Measurements from ENCODE around the gene NFYC. TPM values are rescaled to one million over a fixed set of nuclear protein-coding genes. Genes with fewer than 3 reads are reported as not detected.
A peak's percentile ranks its signal among the peaks of the same experiment; 100 is the strongest.

Gene NFYC
- total RNA-seq, 1 donor from 2014 or later: 51.1 TPM

DNA sequence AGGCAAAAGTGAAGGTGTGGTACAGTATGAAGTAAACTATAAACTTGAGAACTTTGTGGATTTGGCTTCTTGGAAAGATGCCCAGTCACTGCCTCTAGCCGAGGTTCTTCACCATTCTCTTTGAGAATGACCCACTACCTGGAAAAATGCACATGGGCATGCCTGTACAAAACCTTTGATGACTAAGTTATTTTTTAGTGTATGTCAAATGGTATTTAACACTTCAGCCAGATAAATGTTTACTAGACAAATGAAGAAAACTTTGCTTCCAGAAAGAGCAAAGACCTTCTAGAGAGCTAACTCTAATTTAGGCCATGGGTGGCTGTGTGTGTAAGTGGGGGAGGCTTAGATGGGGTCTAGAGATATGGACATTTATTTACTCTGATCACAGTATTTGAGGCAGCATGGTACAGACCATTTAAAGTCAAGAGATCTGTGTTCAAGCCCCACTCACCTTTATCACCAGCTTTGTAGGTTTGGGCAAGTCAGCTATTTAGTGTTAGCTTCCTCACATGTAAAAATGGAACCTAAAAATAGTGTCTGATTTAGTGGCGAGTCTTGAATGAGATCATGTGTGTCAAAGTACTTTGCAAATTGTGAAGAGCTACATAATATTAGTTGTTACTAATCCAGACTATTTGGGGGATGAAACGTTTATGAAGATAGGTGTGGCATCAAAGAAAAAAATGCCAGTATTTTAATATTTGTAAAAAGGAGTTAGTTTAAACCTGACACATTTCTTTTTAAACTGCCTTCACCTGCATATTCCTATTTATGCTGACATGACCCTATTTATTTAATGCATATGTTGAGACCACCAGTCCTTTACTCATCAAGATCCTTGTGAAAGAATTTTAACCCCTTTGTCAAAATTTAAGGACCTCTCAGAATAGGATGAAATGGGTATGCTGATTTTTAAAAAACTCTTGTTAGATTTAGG, 20.2 kb downstream of the NFYC start:
- no peak overlapping the region for H2AFZ ChIP-seq (ENCODE audit: low read depth, low read length)
- peak overlapping the region; percentile 84 for H3K9ac ChIP-seq (ENCODE audit: low read length)
- TF ChIP-seq, protein P1, sequence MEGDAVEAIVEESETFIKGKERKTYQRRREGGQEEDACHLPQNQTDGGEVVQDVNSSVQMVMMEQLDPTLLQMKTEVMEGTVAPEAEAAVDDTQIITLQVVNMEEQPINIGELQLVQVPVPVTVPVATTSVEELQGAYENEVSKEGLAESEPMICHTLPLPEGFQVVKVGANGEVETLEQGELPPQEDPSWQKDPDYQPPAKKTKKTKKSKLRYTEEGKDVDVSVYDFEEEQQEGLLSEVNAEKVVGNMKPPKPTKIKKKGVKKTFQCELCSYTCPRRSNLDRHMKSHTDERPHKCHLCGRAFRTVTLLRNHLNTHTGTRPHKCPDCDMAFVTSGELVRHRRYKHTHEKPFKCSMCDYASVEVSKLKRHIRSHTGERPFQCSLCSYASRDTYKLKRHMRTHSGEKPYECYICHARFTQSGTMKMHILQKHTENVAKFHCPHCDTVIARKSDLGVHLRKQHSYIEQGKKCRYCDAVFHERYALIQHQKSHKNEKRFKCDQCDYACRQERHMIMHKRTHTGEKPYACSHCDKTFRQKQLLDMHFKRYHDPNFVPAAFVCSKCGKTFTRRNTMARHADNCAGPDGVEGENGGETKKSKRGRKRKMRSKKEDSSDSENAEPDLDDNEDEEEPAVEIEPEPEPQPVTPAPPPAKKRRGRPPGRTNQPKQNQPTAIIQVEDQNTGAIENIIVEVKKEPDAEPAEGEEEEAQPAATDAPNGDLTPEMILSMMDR (IDR thresholded peaks at IDR 0.05; ENCODE audit: insufficient read depth, low read depth, low read length): no peak
- no peak for TF ChIP-seq EZH2 (IDR thresholded peaks at IDR 0.05; ENCODE audit: insufficient read depth, low read length)
- H3K79me2 ChIP-seq (ENCODE audit: insufficient read depth, low read length): peaks cover 92% of the 10 kb centered on the region
- H3K4me3 Mint-ChIP-seq (ENCODE audit: unreplicated experiment): peak overlapping the region; percentile 93
- H3K4me1 ChIP-seq (ENCODE audit: insufficient read depth, low read length): peaks cover 17% of the 10 kb centered on the region
- H3K27ac Mint-ChIP-seq (ENCODE audit: unreplicated experiment): peak overlapping the region; percentile 96
- DNase-seq (ENCODE audit: low read depth): peak; percentile 85
- no peaks in the 10 kb centered on the region for H3K27me3 Mint-ChIP-seq (ENCODE audit: low read depth, unreplicated experiment)
- H3K27ac ChIP-seq (ENCODE audit: low read depth, low read length): peak overlapping the region; percentile 85
- peak overlapping the region; percentile 85 for H3K4me3 ChIP-seq (ENCODE audit: insufficient read depth, low read depth, low read length)
- H4K20me1 ChIP-seq (ENCODE audit: insufficient read depth, low read length): peaks cover 3% of the 10 kb centered on the region
- H3K4me1 Mint-ChIP-seq (ENCODE audit: low read depth, unreplicated experiment): peaks cover 32% of the 10 kb centered on the region
- no peaks in the 10 kb centered on the region for H3K9me3 Mint-ChIP-seq (ENCODE audit: unreplicated experiment)
- no peaks in the 10 kb centered on the region for H3K36me3 ChIP-seq (ENCODE audit: insufficient read depth, low read length)
- H3K36me3 Mint-ChIP-seq (ENCODE audit: low read depth, unreplicated experiment): peaks cover 6% of the 10 kb centered on the region
- H3K9me3 ChIP-seq (ENCODE audit: insufficient read depth, low read depth, low read length): no peaks in the 10 kb centered on the region
- no peaks in the 10 kb centered on the region for H3K27me3 ChIP-seq (ENCODE audit: insufficient read depth, low read length)
- H3K4me2 ChIP-seq (ENCODE audit: low read length): peak overlapping the region; percentile 88
- peak; percentile 41 for FAIRE-seq

DNA sequence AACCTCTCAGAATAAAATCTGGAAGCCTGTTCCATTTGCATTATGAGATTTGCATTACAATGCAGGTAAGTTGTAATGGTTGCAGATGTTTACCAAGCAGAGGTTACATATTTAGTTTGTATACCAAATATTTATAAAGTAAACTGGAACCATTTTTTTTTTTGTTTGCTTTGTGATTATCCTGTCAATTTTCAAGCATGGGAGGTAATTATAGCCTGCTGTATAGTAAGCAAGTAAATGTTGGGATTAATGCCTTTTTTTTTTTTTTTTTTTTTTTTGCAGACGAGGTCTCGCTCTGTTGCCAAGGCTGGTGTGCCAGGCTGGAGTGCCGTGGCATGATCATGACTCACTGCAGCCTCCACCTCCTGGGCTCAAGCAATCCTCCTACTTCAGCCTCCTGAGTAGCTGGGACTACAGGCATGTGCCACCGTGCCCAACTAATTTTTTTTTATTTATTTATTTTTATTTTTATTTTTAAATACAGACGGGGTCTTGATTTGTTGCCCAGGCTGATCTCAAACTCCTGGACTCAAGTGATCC, 21.0 kb downstream of the NFYC start:
- H3K9me3 ChIP-seq (ENCODE audit: insufficient read depth, low read depth, low read length): no peaks in the 10 kb centered on the region
- peaks cover 94% of the 10 kb centered on the region for H3K79me2 ChIP-seq (ENCODE audit: insufficient read depth, low read length)
- H3K4me2 ChIP-seq (ENCODE audit: low read length): peak overlapping the region; percentile 88
- no peak overlapping the region for H3K27ac ChIP-seq (ENCODE audit: low read depth, low read length)
- no peaks in the 10 kb centered on the region for H3K27me3 Mint-ChIP-seq (ENCODE audit: low read depth, unreplicated experiment)
- H3K4me3 Mint-ChIP-seq (ENCODE audit: unreplicated experiment): peak overlapping the region; percentile 93
- peaks cover 6% of the 10 kb centered on the region for H3K36me3 Mint-ChIP-seq (ENCODE audit: low read depth, unreplicated experiment)
- H3K9ac ChIP-seq (ENCODE audit: low read length): peak overlapping the region; percentile 84
- H3K9me3 Mint-ChIP-seq (ENCODE audit: unreplicated experiment): no peaks in the 10 kb centered on the region
- FAIRE-seq (no peak), DNase-seq (ENCODE audit: low read depth) (no peak)
- peak overlapping the region; percentile 18 for H3K27ac Mint-ChIP-seq (ENCODE audit: unreplicated experiment)
- H2AFZ ChIP-seq (ENCODE audit: low read depth, low read length): no peak overlapping the region
- H4K20me1 ChIP-seq (ENCODE audit: insufficient read depth, low read length): peaks cover 3% of the 10 kb centered on the region
- no peak overlapping the region for H3K4me3 ChIP-seq (ENCODE audit: insufficient read depth, low read depth, low read length)
- H3K36me3 ChIP-seq (ENCODE audit: insufficient read depth, low read length): no peaks in the 10 kb centered on the region
- no peaks in the 10 kb centered on the region for H3K27me3 ChIP-seq (ENCODE audit: insufficient read depth, low read length)
- no peak for TF ChIP-seq EZH2 (IDR thresholded peaks at IDR 0.05; ENCODE audit: insufficient read depth, low read length)
- TF ChIP-seq, protein P1 (IDR thresholded peaks at IDR 0.05; ENCODE audit: insufficient read depth, low read depth, low read length): no peak
- H3K4me1 ChIP-seq (ENCODE audit: insufficient read depth, low read length): peaks cover 17% of the 10 kb centered on the region
- peaks cover 32% of the 10 kb centered on the region for H3K4me1 Mint-ChIP-seq (ENCODE audit: low read depth, unreplicated experiment)

Data from astrocyte (in vitro differentiated cells and primary cell).